Smooth muscle cell (in vitro differentiated cells): ENCODE data around the gene SGO1. TPM values are rescaled to one million over a fixed set of nuclear protein-coding genes. Genes with fewer than 3 reads are reported as not detected.
A peak's percentile ranks its signal among the peaks of the same experiment; 100 is the strongest.

Experiments used
- DNase-seq: peaks from one replicate; lab custom pipeline; 2025; ENCODE audit not compliant: unreplicated experiment; lab: John Stamatoyannopoulos, UW
- H2AFZ ChIP-seq: fragments of 200-600 bp; sonication (generic); 2 replicates; pipeline ENCODE4 v1.6.0; 2016; ENCODE audit warnings: antibody characterized with exemption, low read depth, mild to moderate bottlenecking
- H3F3A ChIP-seq: fragments of 200-600 bp; sonication (generic); 2 replicates; pipeline ENCODE4 v1.6.0; 2017; ENCODE audit warnings: antibody characterized with exemption, low read depth
- H3K27ac ChIP-seq: fragments of 200-600 bp; sonication (generic); 2 replicates; pipeline ENCODE4 v1.5.1; 2016; ENCODE audit warnings: low read depth, mild to moderate bottlenecking
- H3K27me3 ChIP-seq: fragments of 200-600 bp; sonication (generic); 2 replicates; pipeline ENCODE4 v1.6.1; 2016; ENCODE audit warnings: low read depth, mild to moderate bottlenecking
- H3K36me3 ChIP-seq: fragments of 200-600 bp; sonication (generic); 2 replicates; pipeline ENCODE4 v1.5.1; 2016; ENCODE audit warnings: low read depth
- H3K4me1 ChIP-seq: fragments of 200-600 bp; sonication (generic); 2 replicates; pipeline ENCODE4 v1.5.1; 2016; ENCODE audit warnings: low read depth
- H3K4me2 ChIP-seq: fragments of 200-600 bp; sonication (generic); 2 replicates; pipeline ENCODE4 v1.6.0; 2016; ENCODE audit warnings: mild to moderate bottlenecking
- H3K4me3 ChIP-seq: fragments of 200-600 bp; sonication (generic); 2 replicates; pipeline ENCODE4 v1.5.1; 2016; ENCODE audit warnings: mild to moderate bottlenecking
- H3K79me2 ChIP-seq: fragments of 200-600 bp; sonication (generic); 2 replicates; pipeline ENCODE4 v1.6.0; 2016; ENCODE audit warnings: low read depth, mild to moderate bottlenecking
- H3K9ac ChIP-seq: fragments of 200-600 bp; sonication (generic); 2 replicates; pipeline ENCODE4 v1.6.0; 2016; ENCODE audit warnings: low read depth
- H3K9me3 ChIP-seq: fragments of 200-600 bp; sonication (generic); replicated peaks from 2 replicates; pipeline ENCODE4 v1.5.1; 2016; ENCODE audit warnings: low read depth
- H4K20me1 ChIP-seq: fragments of 200-600 bp; sonication (generic); 2 replicates; pipeline ENCODE4 v1.6.0; 2016; ENCODE audit warnings: low read depth
- WGBS: methylation state at CpG from one replicate; pipeline ENCODE4 v1.1.7; 2016; ENCODE audit warnings: low lambda C conversion rate; 5-methylcytosine and 5-hydroxymethylcytosine counted together
- polyA plus RNA-seq: library from polyadenylated mRNA; unstranded; fragments of >200 nt; fragmentation: Nextera tagmentation; extraction: Ambion mirVana; gene quantifications from 2 replicates; pipeline ENCODE4 v1.2.1, GENCODE V29; 2016
- total RNA-seq: library from RNA; depleted of rRNA; stranded (reverse); fragments of >200 nt; gene quantifications from 2 replicates; pipeline ENCODE4 v1.2.3, GENCODE V29; 2014
- TF ChIP-seq, protein P1 (sequence below): fragments of 200-600 bp; sonication (generic); IDR thresholded peaks from 2 replicates; pipeline ENCODE4 v1.5.1; 2017; ENCODE audit warnings: borderline replicate concordance, mild to moderate bottlenecking, antibody characterized with exemption; ENCODE audit not compliant: insufficient read depth, poor library complexity, severe bottlenecking

SGO1 gene
- total and polyA plus RNA-seq, 2 experiments from 2014 or later, result 4.1 to 5.4 TPM

DNA sequence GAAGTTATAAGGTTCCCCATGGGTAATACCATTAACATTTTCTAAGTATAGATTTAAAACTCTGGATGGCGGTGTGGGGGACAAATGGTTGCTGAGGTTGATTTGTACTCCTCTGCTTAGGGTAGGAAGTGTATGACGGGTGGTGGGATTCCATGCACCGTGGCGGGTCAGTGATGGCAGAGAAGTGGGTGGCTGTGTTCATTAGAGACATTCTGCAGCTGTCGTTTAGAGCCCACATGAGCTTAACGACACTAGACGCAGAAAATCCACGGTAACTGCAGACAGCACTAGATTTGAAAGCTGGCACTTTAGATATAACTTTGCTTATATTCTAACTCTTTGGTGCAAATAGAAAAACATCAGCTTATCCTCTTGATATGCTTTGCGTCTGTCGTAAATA lies 37.5 kb downstream of the SGO1 start:
- Histone ChIP-seq H3K36me3 (no peaks in the 10 kb centered on the region), H3F3A (no peaks in the 10 kb centered on the region), H3K4me1 (peaks cover 7% of the 10 kb centered on the region), H2AFZ (no peak overlapping the region), H4K20me1 (no peaks in the 10 kb centered on the region), H3K9me3 (no peaks in the 10 kb centered on the region), H3K9ac (no peak overlapping the region), H3K4me3 (no peak overlapping the region), H3K27me3 (no peaks in the 10 kb centered on the region), H3K79me2 (no peaks in the 10 kb centered on the region), H3K27ac (no peak overlapping the region), H3K4me2 (peak overlapping the region; percentile 3)
- no peak for DNase-seq
- TF ChIP-seq, protein P1, sequence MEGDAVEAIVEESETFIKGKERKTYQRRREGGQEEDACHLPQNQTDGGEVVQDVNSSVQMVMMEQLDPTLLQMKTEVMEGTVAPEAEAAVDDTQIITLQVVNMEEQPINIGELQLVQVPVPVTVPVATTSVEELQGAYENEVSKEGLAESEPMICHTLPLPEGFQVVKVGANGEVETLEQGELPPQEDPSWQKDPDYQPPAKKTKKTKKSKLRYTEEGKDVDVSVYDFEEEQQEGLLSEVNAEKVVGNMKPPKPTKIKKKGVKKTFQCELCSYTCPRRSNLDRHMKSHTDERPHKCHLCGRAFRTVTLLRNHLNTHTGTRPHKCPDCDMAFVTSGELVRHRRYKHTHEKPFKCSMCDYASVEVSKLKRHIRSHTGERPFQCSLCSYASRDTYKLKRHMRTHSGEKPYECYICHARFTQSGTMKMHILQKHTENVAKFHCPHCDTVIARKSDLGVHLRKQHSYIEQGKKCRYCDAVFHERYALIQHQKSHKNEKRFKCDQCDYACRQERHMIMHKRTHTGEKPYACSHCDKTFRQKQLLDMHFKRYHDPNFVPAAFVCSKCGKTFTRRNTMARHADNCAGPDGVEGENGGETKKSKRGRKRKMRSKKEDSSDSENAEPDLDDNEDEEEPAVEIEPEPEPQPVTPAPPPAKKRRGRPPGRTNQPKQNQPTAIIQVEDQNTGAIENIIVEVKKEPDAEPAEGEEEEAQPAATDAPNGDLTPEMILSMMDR, result no peak
- 33% methylated on average over 10 of the region's 10 CpGs for WGBS

DNA sequence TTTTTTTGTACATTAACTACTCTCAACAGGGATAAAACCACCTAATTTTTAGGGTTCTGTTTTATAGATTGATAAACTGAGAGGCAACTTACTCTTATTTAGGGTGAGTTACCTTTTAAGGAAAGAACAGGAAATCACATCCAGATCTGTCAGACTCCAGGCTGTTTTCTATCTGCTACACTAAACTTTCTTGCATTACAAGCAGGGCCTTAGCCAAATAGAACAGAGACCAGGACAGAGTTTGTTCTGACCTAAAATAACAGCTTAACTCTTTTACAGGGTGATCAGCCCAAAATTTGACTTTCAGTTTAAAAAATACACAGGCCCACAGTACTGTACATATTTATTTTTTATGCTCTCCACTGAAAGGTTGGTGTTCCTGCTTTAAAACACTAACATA lies 38.6 kb downstream of the SGO1 start:
- DNase-seq, result no peak
- Histone ChIP-seq H3K9me3 (no peaks in the 10 kb centered on the region), H3K27ac (no peak overlapping the region), H3K4me2 (peak overlapping the region; percentile 4), H3K9ac (no peak overlapping the region), H3K27me3 (no peaks in the 10 kb centered on the region), H3F3A (no peaks in the 10 kb centered on the region), H4K20me1 (no peaks in the 10 kb centered on the region), H3K36me3 (no peaks in the 10 kb centered on the region), H3K4me1 (peaks cover 10% of the 10 kb centered on the region), H3K79me2 (no peaks in the 10 kb centered on the region), H2AFZ (no peak overlapping the region), H3K4me3 (no peak overlapping the region)
- TF ChIP-seq, protein P1, result no peak

DNA sequence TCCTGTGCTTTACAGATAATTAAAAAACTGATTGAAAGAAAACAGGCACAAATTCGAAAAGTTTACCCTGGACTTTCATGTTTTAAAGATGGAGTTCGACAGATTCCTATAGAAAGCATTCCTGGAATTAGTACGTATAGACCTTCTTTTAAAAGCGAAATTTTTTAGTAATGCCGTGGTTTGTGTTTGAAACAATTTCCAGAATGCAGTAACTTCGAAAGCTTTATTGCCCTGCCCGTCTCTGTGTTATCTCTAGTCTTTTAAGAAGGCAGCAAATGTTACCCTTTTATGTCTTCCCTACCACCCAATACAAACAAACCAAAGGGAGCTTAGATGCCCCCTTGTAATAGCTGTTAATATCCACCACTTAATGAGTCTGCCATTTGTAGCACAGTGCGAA lies 39.7 kb downstream of the SGO1 start:
- Histone ChIP-seq H3K4me3 (peak overlapping the region; percentile 23), H3K9ac (no peak overlapping the region), H3K27me3 (no peaks in the 10 kb centered on the region), H2AFZ (peak overlapping the region; percentile 46), H4K20me1 (no peaks in the 10 kb centered on the region), H3K79me2 (no peaks in the 10 kb centered on the region), H3K36me3 (no peaks in the 10 kb centered on the region), H3K27ac (peak overlapping the region; percentile 40), H3F3A (no peaks in the 10 kb centered on the region), H3K4me2 (peak overlapping the region; percentile 72), H3K9me3 (no peaks in the 10 kb centered on the region), H3K4me1 (peaks cover 14% of the 10 kb centered on the region)
- TF ChIP-seq, protein P1, result no peak
- no peak for DNase-seq
- 7% methylated on average over 8 of the region's 8 CpGs for WGBS

DNA sequence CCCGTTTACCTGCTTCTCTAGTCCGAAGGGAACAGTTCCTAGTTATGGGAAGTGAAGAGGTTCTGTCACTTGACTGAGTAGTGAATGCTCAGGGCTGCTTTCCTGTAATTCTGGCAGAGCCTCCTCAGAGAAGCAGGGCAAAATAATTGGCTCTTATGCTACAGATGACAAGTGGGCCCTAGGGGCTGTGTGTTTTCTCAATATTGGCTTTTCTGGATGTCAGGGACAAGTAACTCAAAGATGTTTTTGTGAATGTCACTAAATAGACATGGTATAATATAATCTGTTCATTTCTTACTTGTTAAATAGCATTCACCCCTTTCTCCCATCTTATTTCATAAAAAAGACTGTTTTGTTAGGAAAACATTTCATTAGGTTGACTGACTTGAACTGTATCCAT lies 40.1 kb downstream of the SGO1 start:
- H3K4me3 ChIP-seq, result peak overlapping the region; percentile 23
- H3K27me3 ChIP-seq, result no peaks in the 10 kb centered on the region
- 57% methylated on average over 2 of the region's 2 CpGs for WGBS
- peak overlapping the region; percentile 40 for H3K27ac ChIP-seq
- H3F3A ChIP-seq, result no peaks in the 10 kb centered on the region
- no peak for DNase-seq
- peaks cover 18% of the 10 kb centered on the region for H3K4me1 ChIP-seq
- TF ChIP-seq, protein P1, result no peak
- no peak overlapping the region for H3K9ac ChIP-seq
- no peaks in the 10 kb centered on the region for H3K79me2 ChIP-seq
- no peaks in the 10 kb centered on the region for H3K9me3 ChIP-seq
- peak overlapping the region; percentile 72 for H3K4me2 ChIP-seq
- no peaks in the 10 kb centered on the region for H4K20me1 ChIP-seq
- H3K36me3 ChIP-seq, result no peaks in the 10 kb centered on the region
- H2AFZ ChIP-seq, result peak overlapping the region; percentile 46
